H1 (cell line): ENCODE data around the gene TENT4B. TPM values are rescaled to one million over a fixed set of nuclear protein-coding genes. Genes with fewer than 3 reads are reported as not detected.

ENCODE experiments used
- ASH2L ChIP-seq: fragments of 200-600, 300-600 bp; sonication (generic); IDR thresholded peaks from one replicate; pipeline ENCODE4 v1.7.1; 2017; ENCODE audit warnings: low read length
- CHD7 ChIP-seq: fragments of 300-600 bp; sonication (generic); IDR thresholded peaks from 2 replicates; pipeline ENCODE4 v1.7.1; 2012; ENCODE audit warnings: low read length, moderate library complexity, mild to moderate bottlenecking, inconsistent platforms; ENCODE audit not compliant: insufficient replicate concordance
- EZH2 ChIP-seq: fragments of 200-600 bp; sonication (generic); IDR thresholded peaks from 2 replicates; pipeline ENCODE4 v1.7.1; 2012; ENCODE audit warnings: low read depth, mild to moderate bottlenecking, moderate library complexity, low read length, inconsistent platforms; ENCODE audit not compliant: severe bottlenecking
- polyA plus RNA-seq, 7 experiments: library from polyadenylated mRNA; depleted of rRNA in 3 of 7; stranded (reverse) in 5 of 7; unstranded in 2 of 7; fragments of >200 nt in 5 of 7; fragments of 200-250 nt in 2 of 7; gene quantifications; 1 replicate in 5 of 7; 2 replicates in 1 of 7; 4 replicates in 1 of 7; pipeline versions ENCODE4 v1.2.1 to v1.2.3, GENCODE V29; 2011 to 2013; ENCODE audit warnings: missing spikeins in 2 of 7, mixed read lengths in 2 of 7
- total RNA-seq: library from RNA; stranded (reverse); fragmentation: NEBNext Ultra II Directional; extraction: Animal tissue kit (Norgen Biotek cat#: 25700); gene quantifications from 2 replicates; pipeline ENCODE4 v1.2.1, GENCODE V29; 2021

Gene TENT4B
- total and polyA plus RNA-seq, 2 of the 8 experiments (the other 6 are each of a cell fraction or from before 2014, with no cell fraction given): 4.2 to 15.7 TPM

GRCh38 chr16:50267651-50268050 lies 114.5 kb downstream of the TENT4B start (continued):
- TF ChIP-seq ASH2L (no peak), EZH2 (no peak), CHD7 (no peak)
